ENCODE results near the gene DIS3L2. TPM values are rescaled to one million over a fixed set of nuclear protein-coding genes. Genes with fewer than 3 reads are reported as not detected.

The DIS3L2 gene
- total RNA-seq, 4 donors from 2014 or later, result 12.8 to 27.3 (median 16.8) TPM

DNA sequence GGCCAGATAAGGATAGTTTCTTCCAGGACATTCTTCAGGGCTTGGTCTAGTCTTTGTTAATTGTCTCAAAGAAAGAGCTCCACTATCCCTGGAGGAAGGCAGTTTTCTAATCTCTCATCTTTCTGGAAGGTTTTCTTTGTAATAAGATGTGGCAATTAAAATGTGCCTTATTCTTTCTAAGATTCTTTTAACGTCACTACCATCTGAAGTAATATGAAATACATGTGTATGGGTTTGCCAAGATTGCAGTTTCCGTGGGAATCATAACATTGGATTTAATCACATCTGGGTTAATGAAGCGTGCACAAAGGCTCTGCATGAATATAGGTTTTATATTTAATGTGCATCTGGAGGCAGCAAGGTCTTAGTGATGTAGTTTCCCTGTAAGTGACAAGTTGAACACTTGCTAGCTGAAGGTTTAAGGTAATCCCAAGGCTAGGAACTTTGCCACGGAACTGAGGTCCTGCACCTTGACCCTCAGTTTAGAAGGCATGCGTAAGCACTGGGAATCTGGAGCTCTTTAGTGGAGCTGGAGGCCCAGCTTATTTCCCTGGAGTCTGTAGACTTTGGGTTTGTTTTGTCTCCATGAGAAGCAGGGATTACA is 25.7 kb downstream of the DIS3L2 start:
- intact Hi-C loops (cut with DNase I; ENCODE audit: low total_unique reads), result no loop called here
- Histone ChIP-seq H3K27me3 (no peaks in the 10 kb centered on the region), H3K9me3 (no peaks in the 10 kb centered on the region), H3K36me3 (no peaks in the 10 kb centered on the region), H3K4me3 (no peak overlapping the region), H3K27ac (no peak overlapping the region), H3K4me1 (peaks cover 0 to 23% of the 10 kb centered on the region in 2 donors)
- TF ChIP-seq, protein P1, sequence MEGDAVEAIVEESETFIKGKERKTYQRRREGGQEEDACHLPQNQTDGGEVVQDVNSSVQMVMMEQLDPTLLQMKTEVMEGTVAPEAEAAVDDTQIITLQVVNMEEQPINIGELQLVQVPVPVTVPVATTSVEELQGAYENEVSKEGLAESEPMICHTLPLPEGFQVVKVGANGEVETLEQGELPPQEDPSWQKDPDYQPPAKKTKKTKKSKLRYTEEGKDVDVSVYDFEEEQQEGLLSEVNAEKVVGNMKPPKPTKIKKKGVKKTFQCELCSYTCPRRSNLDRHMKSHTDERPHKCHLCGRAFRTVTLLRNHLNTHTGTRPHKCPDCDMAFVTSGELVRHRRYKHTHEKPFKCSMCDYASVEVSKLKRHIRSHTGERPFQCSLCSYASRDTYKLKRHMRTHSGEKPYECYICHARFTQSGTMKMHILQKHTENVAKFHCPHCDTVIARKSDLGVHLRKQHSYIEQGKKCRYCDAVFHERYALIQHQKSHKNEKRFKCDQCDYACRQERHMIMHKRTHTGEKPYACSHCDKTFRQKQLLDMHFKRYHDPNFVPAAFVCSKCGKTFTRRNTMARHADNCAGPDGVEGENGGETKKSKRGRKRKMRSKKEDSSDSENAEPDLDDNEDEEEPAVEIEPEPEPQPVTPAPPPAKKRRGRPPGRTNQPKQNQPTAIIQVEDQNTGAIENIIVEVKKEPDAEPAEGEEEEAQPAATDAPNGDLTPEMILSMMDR (IDR thresholded peaks at IDR 0.05 in 4 of 5, conservative IDR thresholded peaks at IDR 0.05 in 1 of 5), result no peak
- TF ChIP-seq POLR2A (IDR thresholded peaks at IDR 0.05), result no peak
- in situ Hi-C loops (cut with MboI; ENCODE audit: low sequenced_read_pairs in 4 of 4), result no loop called here
- ATAC-seq, result no peak
- no peak for DNase-seq

DNA sequence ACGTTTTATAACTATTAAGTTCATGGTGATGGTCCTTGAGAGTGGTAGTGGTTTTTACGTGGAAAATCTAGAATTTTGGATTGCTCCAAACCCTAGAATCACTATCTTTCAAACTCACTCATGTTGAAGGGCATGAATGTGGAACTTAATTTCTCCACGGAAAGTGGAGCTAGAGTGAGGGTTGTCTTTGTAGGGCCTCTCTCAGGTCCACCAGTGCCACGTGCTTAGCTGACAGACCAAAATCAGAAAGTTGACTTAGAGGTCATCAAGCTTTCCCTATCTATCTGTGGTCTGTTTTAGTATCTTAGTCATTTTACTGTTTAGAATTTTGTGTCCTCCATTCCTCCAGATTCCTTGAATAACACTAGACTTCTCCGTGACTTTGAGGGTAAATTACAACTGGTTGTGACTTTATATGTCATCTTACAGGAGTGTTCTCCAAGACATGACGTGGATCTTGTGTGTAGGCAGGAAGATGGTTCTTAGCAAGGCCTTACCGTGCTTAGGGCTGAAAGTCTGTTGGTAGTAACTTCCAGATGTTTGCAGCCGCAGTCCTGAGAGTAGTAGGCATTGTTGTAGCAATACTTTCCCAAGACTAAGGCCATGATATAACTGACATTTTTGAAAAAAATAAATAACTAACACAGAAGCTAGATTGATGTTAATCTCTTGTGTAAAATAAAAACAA is 26.8 kb downstream of the DIS3L2 start:
- ATAC-seq (no peak), DNase-seq (no peak)
- in situ Hi-C loops (cut with MboI; ENCODE audit: low sequenced_read_pairs in 4 of 4), result no loop called here
- TF ChIP-seq POLR2A (IDR thresholded peaks at IDR 0.05), result no peak
- TF ChIP-seq, protein P1 (IDR thresholded peaks at IDR 0.05 in 4 of 5, conservative IDR thresholded peaks at IDR 0.05 in 1 of 5), result no peak
- H3K4me3 ChIP-seq, result no peak overlapping the region
- H3K27me3 ChIP-seq, result no peaks in the 10 kb centered on the region
- no peaks in the 10 kb centered on the region for H3K36me3 ChIP-seq
- intact Hi-C loops (cut with DNase I; ENCODE audit: low total_unique reads), result no loop called here
- peaks cover 0 to 23% of the 10 kb centered on the region in 2 donors for H3K4me1 ChIP-seq
- H3K27ac ChIP-seq, result no peak overlapping the region
- no peaks in the 10 kb centered on the region for H3K9me3 ChIP-seq

DNA sequence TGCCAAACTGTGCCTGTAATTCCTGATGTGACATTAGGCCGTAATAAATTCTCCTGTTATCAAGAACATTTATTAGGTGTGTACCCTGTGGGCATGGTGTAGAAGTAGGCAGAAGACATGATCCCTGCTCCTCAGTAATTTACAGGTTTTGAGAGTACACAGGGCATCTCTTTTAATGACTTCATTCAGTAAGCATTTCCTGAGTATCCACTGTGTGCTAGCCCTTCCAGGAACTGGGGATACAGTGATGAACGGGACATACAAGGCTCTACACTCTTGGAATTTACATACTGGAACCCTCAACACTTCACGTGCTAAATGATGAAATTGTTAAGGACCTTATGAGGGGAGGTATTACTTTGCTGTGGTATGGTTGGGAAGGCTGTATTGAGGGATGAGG is 30.2 kb downstream of the DIS3L2 start:
- Histone ChIP-seq H3K4me3 (no peak overlapping the region), H3K27me3 (no peaks in the 10 kb centered on the region), H3K36me3 (no peaks in the 10 kb centered on the region), H3K27ac (no peak overlapping the region), H3K9me3 (no peaks in the 10 kb centered on the region), H3K4me1 (peaks cover 8 to 21% of the 10 kb centered on the region in 2 donors)
- TF ChIP-seq, protein P1 (IDR thresholded peaks at IDR 0.05 in 4 of 5, conservative IDR thresholded peaks at IDR 0.05 in 1 of 5), result no peak
- no peak for DNase-seq
- in situ Hi-C loops (cut with MboI; ENCODE audit: low sequenced_read_pairs in 4 of 4) (no loop called here), intact Hi-C loops (cut with DNase I; ENCODE audit: low total_unique reads) (no loop called here)
- ATAC-seq, result no peak

DNA sequence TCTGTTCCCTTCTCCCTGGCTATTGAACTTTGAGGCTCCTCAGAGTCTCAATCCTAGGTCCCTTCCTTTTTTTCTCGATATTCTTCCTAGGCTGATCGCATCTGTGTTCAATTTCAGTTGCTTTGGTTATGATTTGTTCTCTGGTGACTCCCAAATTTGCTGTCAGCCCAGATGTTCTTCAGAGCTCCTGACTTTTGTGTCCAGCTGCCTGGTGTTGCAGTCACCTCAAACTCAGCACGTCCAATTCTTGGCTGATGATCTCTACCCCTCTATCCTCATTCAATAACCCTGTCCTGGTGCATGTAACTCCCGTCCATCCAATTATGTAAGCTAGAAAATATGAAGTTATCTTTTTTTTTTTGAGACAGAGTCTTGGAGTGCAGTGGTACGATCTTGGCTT is 31.4 kb downstream of the DIS3L2 start:
- Histone ChIP-seq H3K27ac (no peak overlapping the region), H3K4me1 (peaks cover 15 to 20% of the 10 kb centered on the region in 2 donors), H3K4me3 (no peak overlapping the region), H3K27me3 (no peaks in the 10 kb centered on the region), H3K36me3 (no peaks in the 10 kb centered on the region), H3K9me3 (no peaks in the 10 kb centered on the region)
- no peak for ATAC-seq
- DNase-seq, result no peak
- in situ Hi-C loops (cut with MboI; ENCODE audit: low sequenced_read_pairs in 4 of 4), result no loop called here
- intact Hi-C loops (cut with DNase I; ENCODE audit: low total_unique reads), result no loop called here
- TF ChIP-seq, protein P1 (IDR thresholded peaks at IDR 0.05 in 4 of 5, conservative IDR thresholded peaks at IDR 0.05 in 1 of 5), result no peak
- TF ChIP-seq POLR2A (IDR thresholded peaks at IDR 0.05), result no peak

All from gastrocnemius medialis (tissue), 4 donors.